HG03135 (cell line): ENCODE data around the gene RBMX2.
A peak's percentile ranks its signal among the peaks of the same experiment; 100 is the strongest.
"Not testable (repeated sequence)": the region's sequence is repeated elsewhere in the genome, so short reads cannot be mapped to it uniquely, and the experiment has no call there.

Experiments
- ATAC-seq: cut with Tn5 transposase; IDR thresholded peaks from one replicate; pipeline ENCODE4 v1.9.1; 2021; ENCODE audit warnings: mild to moderate bottlenecking, moderate library complexity; ENCODE audit not compliant: unreplicated experiment

Gene RBMX2, protein sequence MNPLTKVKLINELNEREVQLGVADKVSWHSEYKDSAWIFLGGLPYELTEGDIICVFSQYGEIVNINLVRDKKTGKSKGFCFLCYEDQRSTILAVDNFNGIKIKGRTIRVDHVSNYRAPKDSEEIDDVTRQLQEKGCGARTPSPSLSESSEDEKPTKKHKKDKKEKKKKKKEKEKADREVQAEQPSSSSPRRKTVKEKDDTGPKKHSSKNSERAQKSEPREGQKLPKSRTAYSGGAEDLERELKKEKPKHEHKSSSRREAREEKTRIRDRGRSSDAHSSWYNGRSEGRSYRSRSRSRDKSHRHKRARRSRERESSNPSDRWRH

DNA sequence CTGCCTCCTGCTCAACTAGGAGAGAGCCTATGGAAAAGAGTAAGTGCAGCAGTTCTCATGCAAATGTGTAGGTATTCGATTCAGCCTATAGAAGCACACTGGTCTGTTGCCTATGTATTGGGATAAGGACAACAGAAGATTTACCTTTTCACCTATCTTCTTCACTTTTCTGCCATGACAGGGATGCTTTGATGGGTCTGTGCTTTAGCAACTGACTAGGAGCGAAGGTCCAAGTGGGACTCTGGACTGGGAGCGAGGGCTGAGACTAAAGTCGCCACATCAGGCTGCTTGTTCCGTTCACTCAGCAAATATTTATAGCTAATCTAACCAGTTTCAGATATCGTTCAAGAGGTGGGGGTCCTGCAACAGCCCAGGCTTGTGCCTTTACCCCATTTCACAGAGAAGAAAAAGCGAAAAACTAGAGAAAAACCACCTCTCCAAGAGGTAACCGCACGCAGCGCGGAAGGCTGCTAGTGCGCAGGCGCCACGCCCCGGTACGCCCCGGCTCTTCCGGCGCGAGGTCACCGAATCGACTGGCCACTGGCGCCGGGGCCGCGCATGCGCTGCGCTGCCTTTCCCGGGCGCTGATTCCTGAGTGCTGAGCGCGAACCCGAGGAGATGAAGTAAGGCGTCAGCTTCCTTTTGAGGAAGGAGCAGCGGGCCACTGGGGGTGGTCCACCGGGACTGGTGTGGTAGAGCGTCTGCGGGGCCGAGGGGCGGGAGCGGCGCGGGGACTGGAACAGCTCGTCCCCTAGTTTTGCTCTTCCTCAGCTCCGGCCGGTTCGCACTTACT lies at the start of gene RBMX2:
Gene RBMX2 (plus strand): TSS at position 573 of the 793 bp plus-strand sequence. CDS start 46 bp downstream, at position 619.
- ATAC-seq = peak; percentile 89

DNA sequence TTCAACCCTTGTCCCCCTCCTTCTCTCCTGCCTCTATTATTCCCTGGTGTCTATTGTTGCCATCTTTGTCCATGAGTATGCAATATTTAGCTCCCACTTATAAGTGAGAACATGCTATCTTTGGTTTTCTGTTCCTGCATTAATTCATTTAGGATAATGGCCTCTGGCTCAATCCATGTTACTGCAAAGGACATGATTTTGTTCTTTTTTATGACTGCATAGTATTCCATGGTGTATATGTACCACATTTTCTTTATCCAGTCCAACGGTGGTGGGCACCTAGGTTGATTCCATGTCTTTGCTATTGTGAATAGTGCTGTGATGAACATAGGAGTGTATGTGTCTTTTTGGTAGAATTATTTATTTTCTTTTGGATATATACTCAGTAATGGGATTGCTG lies 49.7 kb upstream of the RBMX2 start:
- not testable (repeated sequence) for ATAC-seq

DNA sequence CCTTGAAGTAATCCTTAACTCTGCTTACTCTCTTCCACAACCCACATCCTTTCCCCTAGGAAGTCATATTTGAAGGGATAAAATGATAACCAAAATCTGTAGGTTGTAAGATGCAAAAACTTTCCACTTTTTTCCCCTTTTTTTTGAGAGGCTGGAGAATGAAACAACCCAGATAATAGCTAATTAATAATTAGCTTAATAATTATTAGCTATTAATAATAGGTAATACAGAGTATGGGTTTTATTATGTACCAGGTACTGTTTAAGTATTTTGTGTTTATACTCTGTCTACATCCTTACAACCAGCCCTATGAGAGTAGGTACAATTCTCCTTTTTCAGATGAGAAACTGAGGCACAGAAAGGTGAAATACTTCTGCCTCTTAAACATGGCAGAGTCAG lies 25.7 kb upstream of the RBMX2 start:
- no peak for ATAC-seq

DNA sequence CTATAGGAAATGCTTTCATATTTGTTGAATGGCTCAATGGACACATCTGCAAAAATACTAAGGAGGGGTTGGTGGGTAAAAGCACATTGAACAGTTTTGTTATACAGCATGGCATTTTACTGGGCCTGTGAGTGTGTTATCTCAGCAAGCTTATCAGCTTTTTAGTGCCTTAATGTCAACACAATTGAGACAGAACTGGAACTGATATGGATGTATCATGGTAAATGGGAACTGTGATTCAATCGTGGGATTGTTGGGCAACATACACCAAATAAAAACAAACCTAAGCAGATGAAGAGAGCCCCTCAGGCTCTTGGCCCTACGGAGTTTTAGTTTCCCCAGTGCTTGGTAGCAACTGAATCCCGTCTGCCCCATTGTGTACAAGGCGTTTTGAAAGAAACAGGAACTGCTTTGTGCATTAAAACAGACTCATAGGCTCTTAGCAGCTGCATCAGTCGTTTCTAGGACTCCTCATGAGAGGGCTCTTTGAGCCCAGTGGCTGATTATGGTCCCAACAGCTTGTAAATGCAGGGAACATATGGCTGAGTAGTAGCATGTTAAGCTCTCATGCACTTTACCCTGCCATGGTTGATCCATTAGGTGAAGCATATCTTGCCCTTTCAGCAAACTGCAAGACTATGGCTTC lies 23.6 kb upstream of the RBMX2 start:
- ATAC-seq = no peak

- ATAC-seq = no peak
Measured at GRCh38 chrX:130385520-130385919, 16.3 kb upstream of the RBMX2 start, which contains the start of gene GPR119. Gene GPR119, minus strand, starts transcription at chrX:130385674. Its CDS starts 227 bp downstream, at chrX:130385447.

DNA sequence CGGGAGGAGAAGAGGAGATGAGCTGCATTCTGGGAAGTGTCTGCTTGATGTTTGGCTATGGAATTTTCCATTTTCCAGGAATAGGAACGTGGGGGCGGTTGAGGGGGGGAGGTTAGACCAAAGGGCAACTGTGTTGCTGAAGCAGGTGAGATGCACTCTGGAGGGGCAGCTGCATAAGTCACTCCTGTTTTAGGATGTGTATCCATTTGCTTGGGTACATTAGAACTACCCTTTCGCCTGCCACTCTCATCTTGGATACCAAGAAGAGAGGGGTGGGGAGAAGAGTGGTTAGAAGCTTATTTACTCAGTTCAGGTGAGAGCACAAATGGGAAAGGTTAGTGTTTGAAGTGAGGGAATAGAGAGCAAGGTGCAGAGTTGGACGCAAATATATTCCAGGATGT lies 15.4 kb upstream of the RBMX2 start:
- ATAC-seq = no peak

GRCh38 chrX:130393451-130394074 lies 8.2 kb upstream of the RBMX2 start:
- ATAC-seq = no peak

GRCh38 chrX:130395341-130395740 lies 6.4 kb upstream of the RBMX2 start:
- no peak for ATAC-seq

DNA sequence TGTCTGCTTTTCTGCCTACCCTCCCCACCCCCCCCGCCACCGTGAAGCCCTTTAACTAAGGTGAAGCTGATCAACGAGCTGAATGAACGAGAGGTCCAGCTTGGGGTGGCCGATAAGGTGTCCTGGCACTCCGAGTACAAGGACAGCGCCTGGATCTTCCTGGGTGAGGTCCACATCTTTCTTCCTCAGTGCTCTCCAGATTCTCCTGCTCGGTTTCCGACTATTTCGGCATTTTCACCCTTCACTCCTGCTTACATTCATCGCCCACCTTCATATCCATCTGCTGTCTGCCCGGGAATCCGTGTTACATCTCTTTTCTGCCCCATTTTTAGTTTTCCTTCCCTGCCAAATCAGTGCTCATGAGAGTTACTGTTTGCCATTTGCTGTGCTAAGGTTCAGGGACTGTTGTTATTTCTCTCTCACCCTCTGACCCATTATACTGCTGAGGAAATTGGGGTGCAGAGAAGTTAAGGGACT lies 459 bp downstream of the RBMX2 start:
- no peak for ATAC-seq

DNA sequence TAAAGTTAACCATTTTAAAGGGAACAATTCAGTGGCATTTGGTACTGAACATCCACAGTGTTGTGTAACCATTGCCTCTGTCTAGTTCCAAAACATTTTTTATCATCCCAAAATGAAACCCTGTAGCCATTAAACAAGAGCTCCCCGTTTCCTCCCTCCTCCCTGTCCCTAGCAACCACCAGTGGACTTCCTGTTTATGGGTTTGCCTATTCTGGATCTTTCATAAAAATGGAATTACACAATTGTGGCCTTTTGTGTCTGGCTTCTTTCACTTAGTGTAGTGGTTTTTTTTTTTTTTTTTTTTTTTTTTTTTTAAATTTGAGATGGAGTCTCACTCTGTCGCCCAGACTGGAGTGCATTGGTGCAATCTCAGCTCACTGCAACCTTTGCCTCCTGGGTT lies 11.6 kb downstream of the RBMX2 start:
- ATAC-seq = no peak

DNA sequence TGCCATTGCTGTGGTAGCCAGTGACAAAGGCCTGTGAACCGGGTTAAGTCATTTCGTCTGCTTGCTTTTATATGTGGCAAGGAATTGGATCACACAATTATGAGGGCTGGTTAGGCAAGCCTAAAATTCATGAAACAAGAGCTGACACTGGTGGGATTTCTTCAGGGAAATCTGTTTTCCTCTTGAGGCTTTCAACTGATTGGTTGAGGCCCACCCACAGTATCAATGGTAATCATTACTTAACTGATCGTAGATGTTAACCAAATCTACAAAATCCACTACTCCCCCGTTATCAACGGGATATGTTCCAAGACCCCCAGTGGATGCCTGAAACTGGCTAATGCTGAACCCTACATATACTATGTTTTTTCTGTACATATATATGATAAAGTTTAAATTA lies 13.0 kb downstream of the RBMX2 start:
- ATAC-seq = no peak

GRCh38 chrX:130415201-130415600 lies 13.4 kb downstream of the RBMX2 start:
- no peak for ATAC-seq

- no peak for ATAC-seq
Measured at GRCh38 chrX:130416785-130417184, 15.0 kb downstream of the RBMX2 start.

DNA sequence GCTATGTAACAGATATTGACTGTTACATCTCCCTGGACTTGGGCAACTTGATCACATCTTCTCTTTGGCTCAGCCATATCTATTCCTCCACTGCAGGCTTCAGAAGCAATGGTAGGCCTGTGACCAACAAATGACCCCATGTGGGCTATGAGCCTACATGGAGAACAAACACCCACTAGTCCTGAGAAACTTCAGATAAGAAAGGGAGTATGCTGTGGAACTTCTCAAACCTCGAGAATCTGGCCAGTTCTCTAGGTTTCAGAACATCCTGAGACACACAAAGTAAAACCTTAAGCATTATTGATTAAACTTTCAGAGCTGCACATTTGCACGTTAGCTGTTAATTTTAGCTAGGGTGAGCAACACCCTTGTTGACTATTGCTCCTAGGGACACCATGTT lies 16.3 kb downstream of the RBMX2 start:
- no peak for ATAC-seq

- no peak for ATAC-seq
Measured at GRCh38 chrX:130418740-130419139, 17.0 kb downstream of the RBMX2 start.

DNA sequence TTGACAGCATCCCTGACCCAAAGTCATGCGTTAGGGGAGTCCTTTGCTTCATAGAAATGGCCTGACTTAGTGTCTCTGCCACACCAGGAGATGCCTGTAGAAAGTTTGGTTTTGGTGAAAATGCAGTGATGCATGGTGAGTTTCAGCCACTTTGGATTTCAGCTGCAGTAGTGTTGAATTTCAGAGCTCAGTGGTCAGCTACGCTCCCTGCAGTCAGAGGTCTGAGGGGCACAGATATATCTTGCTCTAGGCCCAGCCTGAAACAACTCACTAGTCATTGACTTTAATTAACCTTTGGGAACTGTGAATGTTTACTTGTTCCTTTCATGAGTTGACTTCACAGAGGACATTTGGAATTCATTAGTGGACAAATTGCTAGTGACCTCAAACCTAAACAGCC lies 17.5 kb downstream of the RBMX2 start:
- no peak for ATAC-seq

GRCh38 chrX:130426531-130426930 lies 24.7 kb downstream of the RBMX2 start:
- no peak for ATAC-seq

- not testable (repeated sequence) for ATAC-seq
Measured at GRCh38 chrX:130429236-130429635, 27.4 kb downstream of the RBMX2 start.

DNA sequence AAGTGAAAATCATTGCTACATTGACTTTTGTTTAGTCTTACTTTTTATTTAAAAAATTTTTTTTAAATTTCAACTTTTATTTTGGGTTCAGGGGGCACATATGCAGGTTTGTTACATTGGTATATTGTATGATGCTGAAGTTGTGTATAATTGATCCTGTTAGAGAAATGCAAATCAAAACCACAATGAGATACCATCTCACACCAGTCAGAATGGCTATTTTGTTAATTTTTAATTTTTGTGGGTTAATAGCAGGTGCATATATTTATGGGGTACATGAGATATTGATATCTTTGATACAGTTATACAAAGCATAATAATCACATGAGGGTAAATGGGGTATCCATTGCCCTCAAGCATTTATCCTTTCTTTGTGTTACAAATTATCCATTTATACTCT lies 34.1 kb downstream of the RBMX2 start:
- no peak for ATAC-seq

GRCh38 chrX:130437996-130438395 lies 36.2 kb downstream of the RBMX2 start:
- ATAC-seq = not testable (repeated sequence)

DNA sequence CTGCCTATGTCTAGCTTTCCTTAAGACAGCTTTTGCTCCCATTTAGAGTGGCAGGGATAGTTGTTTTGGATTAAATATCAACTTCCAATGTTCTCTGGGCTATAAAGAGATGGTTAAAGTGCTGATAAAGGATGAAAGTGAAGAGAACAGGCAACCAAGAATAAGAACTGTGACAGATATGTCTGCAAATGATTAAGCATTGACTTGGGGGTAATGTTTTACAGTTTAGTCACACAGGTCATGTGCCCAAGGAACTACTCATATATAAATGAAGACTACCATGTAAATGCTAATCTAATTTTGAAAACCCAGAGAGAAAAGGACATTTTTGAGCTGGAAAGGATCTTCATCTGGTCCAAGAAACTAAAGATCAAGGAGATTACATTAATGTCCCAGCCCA lies 42.1 kb downstream of the RBMX2 start:
- no peak for ATAC-seq
